GM23338 (cell line): ENCODE results near the gene HCN2. TPM values are rescaled to one million over a fixed set of nuclear protein-coding genes. Genes with fewer than 3 reads are reported as not detected.
A peak's percentile ranks its signal among the peaks of the same experiment; 100 is the strongest.

Experiments
- ATAC-seq: fragments of 200-7000 bp; cut with Tn5 transposase; 3 replicates; pipeline ENCODE4 v1.9.1; 2020
- DNase-seq: peaks from one replicate; pipeline ENCODE4 v3.0.0-alpha.2; 2015; ENCODE audit warnings: low spot score
- H2AFZ ChIP-seq: fragments of 200-600 bp; sonication (generic); 2 replicates; pipeline ENCODE4 v1.8.0; 2016; ENCODE audit warnings: antibody characterized with exemption, mild to moderate bottlenecking, moderate library complexity
- H3F3A ChIP-seq: fragments of 200-600 bp; sonication (generic); replicated peaks from 2 replicates; pipeline ENCODE4 v1.8.0; 2017; ENCODE audit warnings: antibody characterized with exemption, mixed run types, low read depth
- H3K27ac ChIP-seq: fragments of 200-600 bp; sonication (generic); 2 replicates; pipeline ENCODE4 v1.6.1; 2016; ENCODE audit warnings: low read depth
- H3K27me3 ChIP-seq: fragments of 200-600 bp; sonication (generic); 2 replicates; pipeline ENCODE4 v1.8.0; 2016; ENCODE audit warnings: mild to moderate bottlenecking, mixed run types, moderate library complexity; ENCODE audit not compliant: insufficient read depth
- H3K36me3 ChIP-seq: fragments of 200-600 bp; sonication (generic); 2 replicates; pipeline ENCODE4 v1.8.0; 2016; ENCODE audit warnings: mild to moderate bottlenecking; ENCODE audit not compliant: insufficient read depth
- H3K4me1 ChIP-seq: fragments of 200-600 bp; sonication (generic); 2 replicates; pipeline ENCODE4 v1.8.0; 2016; ENCODE audit warnings: mild to moderate bottlenecking, moderate library complexity; ENCODE audit not compliant: insufficient read depth
- H3K4me2 ChIP-seq: fragments of 200-600 bp; sonication (generic); 2 replicates; pipeline ENCODE4 v1.7.1; 2017; ENCODE audit warnings: mixed run types
- H3K4me3 ChIP-seq: fragments of 200-600 bp; sonication (generic); 2 replicates; pipeline ENCODE4 v1.6.1; 2016; ENCODE audit warnings: mixed run types
- H3K79me2 ChIP-seq: fragments of 200-600 bp; sonication (generic); replicated peaks from 2 replicates; pipeline ENCODE4 v1.8.0; 2017; ENCODE audit warnings: mild to moderate bottlenecking; ENCODE audit not compliant: insufficient read depth
- H3K9me2 ChIP-seq: fragments of 200-600 bp; sonication (generic); 2 replicates; pipeline ENCODE4 v1.8.0; 2017; ENCODE audit not compliant: insufficient read depth
- H4K20me1 ChIP-seq: fragments of 200-600 bp; sonication (generic); replicated peaks from 2 replicates; pipeline ENCODE4 v1.8.0; 2017; ENCODE audit warnings: mild to moderate bottlenecking; ENCODE audit not compliant: insufficient read depth
- H3K27ac Mint-ChIP-seq: 2 replicates; pipeline ENCODE4 v1.8.0; 2020; ENCODE audit warnings: inconsistent platforms, mild to moderate bottlenecking, moderate library complexity, mixed read lengths
- H3K27me3 Mint-ChIP-seq: 3 replicates; pipeline ENCODE4 v1.8.0; 2022; ENCODE audit warnings: low read depth, mild to moderate bottlenecking, moderate library complexity, mixed read lengths, inconsistent platforms; ENCODE audit not compliant: insufficient read depth, poor library complexity
- H3K36me3 Mint-ChIP-seq: 3 replicates; pipeline ENCODE4 v1.8.0; 2021; ENCODE audit warnings: low read depth, mild to moderate bottlenecking, inconsistent platforms, moderate library complexity, mixed read lengths
- H3K4me1 Mint-ChIP-seq: 3 replicates; pipeline ENCODE4 v1.8.0; 2020; ENCODE audit warnings: mild to moderate bottlenecking, inconsistent platforms, mixed read lengths
- H3K4me3 Mint-ChIP-seq: 3 replicates; pipeline ENCODE4 v1.8.0; 2021; ENCODE audit warnings: moderate library complexity, mild to moderate bottlenecking, inconsistent platforms, mixed read lengths
- H3K9me3 Mint-ChIP-seq: 3 replicates; pipeline ENCODE4 v1.8.0; 2020; ENCODE audit warnings: moderate library complexity, mild to moderate bottlenecking, inconsistent platforms, mixed read lengths
- NANOG ChIP-seq: IDR thresholded peaks from 2 replicates; pipeline ENCODE4 v1.6.1; 2016; ENCODE audit warnings: antibody characterized with exemption, borderline replicate concordance
- STAT1 ChIP-seq: IDR thresholded peaks from one replicate; pipeline ENCODE4 v1.6.1; 2016; ENCODE audit warnings: antibody characterized with exemption; ENCODE audit not compliant: unreplicated experiment
- ZNF331 ChIP-seq: fragments of 250-450 bp; sonication (Bioruptor Pico); IDR thresholded peaks from 2 replicates; pipeline ENCODE4 v1.5.0; 2020; ENCODE audit warnings: low read depth, mild to moderate bottlenecking, moderate library complexity
- ZNF462 ChIP-seq: fragments of 250-450 bp; sonication (Bioruptor Pico); IDR thresholded peaks from 2 replicates; pipeline ENCODE4 v1.5.0; 2020; ENCODE audit warnings: mild to moderate bottlenecking, moderate library complexity
- polyA plus RNA-seq: library from polyadenylated mRNA; unstranded; fragments of >200 nt; fragmentation: Nextera tagmentation; extraction: Ambion mirVana; gene quantifications from 2 replicates; pipeline ENCODE4 v1.2.1, GENCODE V29; 2016
- total RNA-seq: library from RNA; depleted of rRNA; stranded (reverse); fragments of >200 nt; shearing (Covaris generic); gene quantifications from 2 replicates; pipeline ENCODE4 v1.2.3, GENCODE V29; 2014
- TF ChIP-seq, protein P1 (sequence below): IDR thresholded peaks from one replicate; pipeline ENCODE4 v1.6.1; 2018; ENCODE audit warnings: antibody characterized with exemption; ENCODE audit not compliant: unreplicated experiment

HCN2 gene
- total and polyA plus RNA-seq, 2 experiments from 2014 or later, result 0.06 to 2.9 TPM

- H3K36me3 ChIP-seq, result no peaks in the 10 kb centered on the region
- peaks cover 4% of the 10 kb centered on the region for H3K4me1 Mint-ChIP-seq
- H3K36me3 Mint-ChIP-seq, result peaks cover 5% of the 10 kb centered on the region; the same call in 1 of the 3 replicates
- no peak overlapping the region for H3K4me2 ChIP-seq
- H4K20me1 ChIP-seq, result no peaks in the 10 kb centered on the region; the same call in none of the 2 replicates
- no peak overlapping the region for H3K27ac ChIP-seq
- H3K27me3 ChIP-seq, result no peaks in the 10 kb centered on the region
- DNase-seq, result no peak
- ATAC-seq, result peak; percentile 26; the same call in 2 of the 3 replicates
- H3K4me1 ChIP-seq, result no peaks in the 10 kb centered on the region
- TF ChIP-seq, protein P1, sequence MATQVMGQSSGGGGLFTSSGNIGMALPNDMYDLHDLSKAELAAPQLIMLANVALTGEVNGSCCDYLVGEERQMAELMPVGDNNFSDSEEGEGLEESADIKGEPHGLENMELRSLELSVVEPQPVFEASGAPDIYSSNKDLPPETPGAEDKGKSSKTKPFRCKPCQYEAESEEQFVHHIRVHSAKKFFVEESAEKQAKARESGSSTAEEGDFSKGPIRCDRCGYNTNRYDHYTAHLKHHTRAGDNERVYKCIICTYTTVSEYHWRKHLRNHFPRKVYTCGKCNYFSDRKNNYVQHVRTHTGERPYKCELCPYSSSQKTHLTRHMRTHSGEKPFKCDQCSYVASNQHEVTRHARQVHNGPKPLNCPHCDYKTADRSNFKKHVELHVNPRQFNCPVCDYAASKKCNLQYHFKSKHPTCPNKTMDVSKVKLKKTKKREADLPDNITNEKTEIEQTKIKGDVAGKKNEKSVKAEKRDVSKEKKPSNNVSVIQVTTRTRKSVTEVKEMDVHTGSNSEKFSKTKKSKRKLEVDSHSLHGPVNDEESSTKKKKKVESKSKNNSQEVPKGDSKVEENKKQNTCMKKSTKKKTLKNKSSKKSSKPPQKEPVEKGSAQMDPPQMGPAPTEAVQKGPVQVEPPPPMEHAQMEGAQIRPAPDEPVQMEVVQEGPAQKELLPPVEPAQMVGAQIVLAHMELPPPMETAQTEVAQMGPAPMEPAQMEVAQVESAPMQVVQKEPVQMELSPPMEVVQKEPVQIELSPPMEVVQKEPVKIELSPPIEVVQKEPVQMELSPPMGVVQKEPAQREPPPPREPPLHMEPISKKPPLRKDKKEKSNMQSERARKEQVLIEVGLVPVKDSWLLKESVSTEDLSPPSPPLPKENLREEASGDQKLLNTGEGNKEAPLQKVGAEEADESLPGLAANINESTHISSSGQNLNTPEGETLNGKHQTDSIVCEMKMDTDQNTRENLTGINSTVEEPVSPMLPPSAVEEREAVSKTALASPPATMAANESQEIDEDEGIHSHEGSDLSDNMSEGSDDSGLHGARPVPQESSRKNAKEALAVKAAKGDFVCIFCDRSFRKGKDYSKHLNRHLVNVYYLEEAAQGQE, result no peak
- no peak for TF ChIP-seq STAT1
- TF ChIP-seq NANOG, result no peak
- TF ChIP-seq ZNF462, result no peak
- no peak for TF ChIP-seq ZNF331 (CRISPR knock-in tag)
- H3K9me2 ChIP-seq, result no peaks in the 10 kb centered on the region
- no peak overlapping the region; the same call in 1 of the 2 replicates for H3K27ac Mint-ChIP-seq
- H3K27me3 Mint-ChIP-seq, result peaks cover 12% of the 10 kb centered on the region
- H3K4me3 ChIP-seq, result no peak overlapping the region
- H3K79me2 ChIP-seq, result no peaks in the 10 kb centered on the region
- H2AFZ ChIP-seq, result no peak overlapping the region
- H3K9me3 Mint-ChIP-seq, result peaks cover 8% of the 10 kb centered on the region; the same call in 1 of the 3 replicates
- H3F3A ChIP-seq, result no peaks in the 10 kb centered on the region
- no peak overlapping the region for H3K4me3 Mint-ChIP-seq
These were observed 20.6 kb downstream of the HCN2 start for GRCh38 chr19:610071-610800.
